ENCODE data around the gene MEIS2. TPM values are rescaled to one million over a fixed set of nuclear protein-coding genes. Genes with fewer than 3 reads are reported as not detected.

MEIS2 gene
- total RNA-seq, 8 experiments from 2014 or later, result 21.5 to 747 (median 133) TPM

GRCh38 chr15:37057831-37058230 lies 42.5 kb downstream of the MEIS2 start:
- peak overlapping the region in 3 of 5 donors; percentile 1 to 29 (median 24) for H3K4me3 ChIP-seq

GRCh38 chr15:37057256-37057655 lies 43.1 kb downstream of the MEIS2 start:
- peak overlapping the region in 4 of 5 donors; percentile 7 to 29 (median 17) for H3K4me3 ChIP-seq
- ATAC-seq (replicated peaks in 6 of 8), result peak in 5 of 8 experiments; percentile 59 to 70 (median 69)
- in situ Hi-C loops (cut with MboI; ENCODE audit: low pct_unique_long_range_greater_than_20kb in 2 of 9, low sequenced_read_pairs in 9 of 9, unreplicated experiment in 9 of 9), result no loop called here
- 0 to 96% (median 9%) methylated on average over 2 to 7 of the region's 7 CpGs; no CpG with 5 or more reads in 1 of the 10 experiments for WGBS, 10 experiments
- peaks cover 38 to 46% of the 10 kb centered on the region in 2 donors for H3K4me1 ChIP-seq (replicated peaks in 1 of 2)
- peak overlapping the region; percentile 67 to 76 for H3K27ac ChIP-seq

More at GRCh38 chr15:37057831-37058230, 42.5 kb downstream of the MEIS2 start:
- WGBS, 10 experiments, result 6 to 100% (median 31%) methylated on average over 2 to 6 of the region's 9 CpGs; no CpG with 5 or more reads in 3 of the 10 experiments
- in situ Hi-C loops (cut with MboI; ENCODE audit: low pct_unique_long_range_greater_than_20kb in 2 of 9, low sequenced_read_pairs in 9 of 9, unreplicated experiment in 9 of 9), result no loop called here
- peak in 4 of 8 experiments; percentile 18 to 27 (median 20) for ATAC-seq (replicated peaks in 6 of 8)
- peak overlapping the region; percentile 27 to 67 for H3K27ac ChIP-seq
- H3K4me1 ChIP-seq (replicated peaks in 1 of 2), result peaks cover 38 to 46% of the 10 kb centered on the region in 2 donors

- in situ Hi-C loops (cut with MboI; ENCODE audit: low pct_unique_long_range_greater_than_20kb in 2 of 9, low sequenced_read_pairs in 9 of 9, unreplicated experiment in 9 of 9), result no loop called here
- peak overlapping the region; percentile 67 to 76 for H3K27ac ChIP-seq
- peak; percentile 45 to 88 (median 73) for ATAC-seq (replicated peaks in 6 of 8)
Observed at GRCh38 chr15:37056177-37057121, 43.9 kb downstream of the MEIS2 start.

GRCh38 chr15:37055481-37055880 lies 44.9 kb downstream of the MEIS2 start:
- in situ Hi-C loops (cut with MboI; ENCODE audit: low pct_unique_long_range_greater_than_20kb in 2 of 9, low sequenced_read_pairs in 9 of 9, unreplicated experiment in 9 of 9), result no loop called here
- H3K27ac ChIP-seq, result peak overlapping the region in 1 of 2 donors; percentile 67
- H3K4me3 ChIP-seq, result peak overlapping the region in 1 of 5 donors; percentile 7
- ATAC-seq (replicated peaks in 6 of 8), result peak in 1 of 8 experiments; percentile 6
- H3K4me1 ChIP-seq (replicated peaks in 1 of 2), result peaks cover 38 to 46% of the 10 kb centered on the region in 2 donors
- 38 to 96% (median 65%) methylated on average over 1 to 8 of the region's 8 CpGs for WGBS, 10 experiments

More at GRCh38 chr15:37056177-37057121, 43.9 kb downstream of the MEIS2 start:
- Histone ChIP-seq H3K4me3 (peak overlapping the region in 4 of 5 donors; percentile 7 to 29 (median 17)), H3K4me1 (replicated peaks in 1 of 2) (peaks cover 38 to 46% of the 10 kb centered on the region in 2 donors)
- WGBS, 10 experiments, result 3 to 64% (median 11%) methylated on average over 2 to 20 of the region's 21 CpGs; no CpG with 5 or more reads in 1 of the 10 experiments

- no peak overlapping the region for H3K27ac ChIP-seq
- H3K4me1 ChIP-seq (replicated peaks in 1 of 2), result peaks cover 38 to 45% of the 10 kb centered on the region in 2 donors
- ATAC-seq (replicated peaks in 6 of 8), result no peak
- in situ Hi-C loops (cut with MboI; ENCODE audit: low pct_unique_long_range_greater_than_20kb in 2 of 9, low sequenced_read_pairs in 9 of 9, unreplicated experiment in 9 of 9), result no loop called here
- WGBS, 10 experiments, result 85 to 100% (median 96%) methylated on average over 1 to 7 of the region's 7 CpGs; no CpG with 5 or more reads in 1 of the 10 experiments
- no peak overlapping the region for H3K4me3 ChIP-seq
Observed at GRCh38 chr15:37054336-37054735, 46.0 kb downstream of the MEIS2 start.

GRCh38 chr15:37053166-37053565 lies 47.2 kb downstream of the MEIS2 start:
- Histone ChIP-seq H3K27ac (no peak overlapping the region), H3K4me1 (replicated peaks in 1 of 2) (peaks cover 27 to 33% of the 10 kb centered on the region in 2 donors), H3K4me3 (no peak overlapping the region)
- in situ Hi-C loops (cut with MboI; ENCODE audit: low pct_unique_long_range_greater_than_20kb in 2 of 9, low sequenced_read_pairs in 9 of 9, unreplicated experiment in 9 of 9), result no loop called here
- WGBS, 10 experiments, result 40 to 100% (median 91%) methylated on average over 1 to 6 of the region's 6 CpGs; no CpG with 5 or more reads in 1 of the 10 experiments
- no peak for ATAC-seq (replicated peaks in 6 of 8)

GRCh38 chr15:37050345-37050744 lies 50.0 kb downstream of the MEIS2 start:
- ATAC-seq (replicated peaks in 6 of 8), result no peak
- no peak overlapping the region for H3K4me3 ChIP-seq
- in situ Hi-C loops (cut with MboI; ENCODE audit: low pct_unique_long_range_greater_than_20kb in 2 of 9, low sequenced_read_pairs in 9 of 9, unreplicated experiment in 9 of 9), result no loop called here
- 53 to 100% (median 93%) methylated on average over 1 to 3 of the region's 3 CpGs; no CpG with 5 or more reads in 1 of the 10 experiments for WGBS, 10 experiments
- no peak overlapping the region for H3K27ac ChIP-seq
- H3K4me1 ChIP-seq (replicated peaks in 1 of 2), result peaks cover 19 to 30% of the 10 kb centered on the region in 2 donors

- peak in 1 of 8 experiments; percentile 12 for ATAC-seq (replicated peaks in 6 of 8)
- in situ Hi-C loops (cut with MboI; ENCODE audit: low pct_unique_long_range_greater_than_20kb in 2 of 9, low sequenced_read_pairs in 9 of 9, unreplicated experiment in 9 of 9), result no loop called here
- H3K4me3 ChIP-seq, result no peak overlapping the region
- no peak overlapping the region for H3K27ac ChIP-seq
- H3K4me1 ChIP-seq (replicated peaks in 1 of 2), result peaks cover 25 to 33% of the 10 kb centered on the region in 2 donors
Observed at GRCh38 chr15:37046876-37047614, 53.3 kb downstream of the MEIS2 start.

- peak in 6 of 8 experiments; percentile 50 to 92 (median 90) for ATAC-seq (replicated peaks in 6 of 8)
- peak overlapping the region; percentile 60 to 76 for H3K27ac ChIP-seq
- peak overlapping the region in 3 of 5 donors; percentile 14 to 20 (median 15) for H3K4me3 ChIP-seq
- 21 to 96% (median 37%) methylated on average over 1 to 10 of the region's 12 CpGs for WGBS, 10 experiments
- in situ Hi-C loops (cut with MboI; ENCODE audit: low pct_unique_long_range_greater_than_20kb in 2 of 9, low sequenced_read_pairs in 9 of 9, unreplicated experiment in 9 of 9), result no loop called here
- peaks cover 25 to 33% of the 10 kb centered on the region in 2 donors for H3K4me1 ChIP-seq (replicated peaks in 1 of 2)
Observed at GRCh38 chr15:37045859-37046740, 54.2 kb downstream of the MEIS2 start.

- peak; percentile 42 to 93 (median 56) for ATAC-seq (replicated peaks in 6 of 8)
- Histone ChIP-seq H3K4me3 (no peak overlapping the region), H3K4me1 (replicated peaks in 1 of 2) (peaks cover 27 to 33% of the 10 kb centered on the region in 2 donors), H3K27ac (peak overlapping the region in 1 of 2 donors; percentile 76)
- 54 to 100% (median 76%) methylated on average over 1 to 5 of the region's 5 CpGs; no CpG with 5 or more reads in 1 of the 10 experiments for WGBS, 10 experiments
- in situ Hi-C loops (cut with MboI; ENCODE audit: low pct_unique_long_range_greater_than_20kb in 2 of 9, low sequenced_read_pairs in 9 of 9, unreplicated experiment in 9 of 9), result no loop called here
Observed at GRCh38 chr15:37044915-37045648, 55.3 kb downstream of the MEIS2 start.

- in situ Hi-C loops (cut with MboI; ENCODE audit: low pct_unique_long_range_greater_than_20kb in 2 of 9, low sequenced_read_pairs in 9 of 9, unreplicated experiment in 9 of 9), result no loop called here
- H3K27ac ChIP-seq, result no peak overlapping the region
Observed at GRCh38 chr15:37041836-37042235, 58.5 kb downstream of the MEIS2 start.

More at GRCh38 chr15:37041836-37042235, 58.5 kb downstream of the MEIS2 start:
- 91 to 100% (median 100%) methylated on average over 1 to 4 of the region's 4 CpGs; no CpG with 5 or more reads in 3 of the 10 experiments for WGBS, 10 experiments
- no peak for ATAC-seq (replicated peaks in 6 of 8)
- Histone ChIP-seq H3K4me3 (no peak overlapping the region), H3K4me1 (replicated peaks in 1 of 2) (peaks cover 47 to 54% of the 10 kb centered on the region in 2 donors)
